AG04450 (cell line): Measurements from ENCODE around the gene TRIOBP. TPM values are rescaled to one million over a fixed set of nuclear protein-coding genes. Genes with fewer than 3 reads are reported as not detected.
A peak's percentile ranks its signal among the peaks of the same experiment; 100 is the strongest.

ENCODE experiments used
- CTCF ChIA-PET: fragments of 300-600, 350-600 bp; formaldehyde crosslinking; extraction: SDS; loops from one replicate; lab custom pipeline; 2022; ENCODE audit warnings: antibody characterized with exemption, inconsistent platforms; lab: Charles Lee
- POLR2A ChIA-PET: fragments of 350-600 bp; formaldehyde crosslinking; extraction: SDS; loops from one replicate; lab custom pipeline; 2021; ENCODE audit warnings: antibody characterized with exemption, inconsistent platforms; lab: Yijun Ruan, JAX
- DNase-seq: peaks from one replicate; pipeline ENCODE4 v3.0.0-alpha.2; 2011; ENCODE audit warnings: low read depth, low spot score
- H3K27ac ChIP-seq: one replicate; pipeline ENCODE4 v1.5.1; 2012; ENCODE audit warnings: low read depth, low read length, control low read depth
- H3K27me3 ChIP-seq: one replicate; pipeline ENCODE4 v1.6.0; 2012; ENCODE audit warnings: low read length; ENCODE audit not compliant: control insufficient read depth, insufficient read depth
- H3K4me3 ChIP-seq: 2 replicates; pipeline ENCODE4 v1.5.1; 2011; ENCODE audit warnings: mild to moderate bottlenecking, low read depth, low read length, control low read depth
- H3K9me3 ChIP-seq: 2 replicates; pipeline ENCODE4 v1.5.1; 2012; ENCODE audit warnings: low read length; ENCODE audit not compliant: control insufficient read depth, insufficient read depth
- CTCF ChIP-seq: IDR thresholded peaks from 2 replicates; pipeline ENCODE4 v1.5.1; 2011; ENCODE audit warnings: low read depth, low read length, control low read depth, inconsistent platforms
- polyA plus RNA-seq: library from polyadenylated mRNA; depleted of rRNA; stranded (reverse); fragments of >200 nt; gene quantifications from 2 replicates; pipeline ENCODE4 v1.2.3, GENCODE V29; 2011

The TRIOBP gene
- polyA plus RNA-seq, 1 experiment: 37.0 TPM

GRCh38 chr22:37750596-37751162 is 53.8 kb downstream of the TRIOBP start:
- no peak overlapping the region for H3K4me3 ChIP-seq
- POLR2A ChIA-PET: interaction anchor here (1.8 kb wide), 1 partner anchor 10 kb away, joined by 16 read pairs; no protein-coding TSS in a partner anchor

GRCh38 chr22:37751449-37752188 is 54.8 kb downstream of the TRIOBP start:
- Histone ChIP-seq H3K9me3 (no peaks in the 10 kb centered on the region; the same call in 1 of the 2 replicates), H3K27ac (peak overlapping the region; percentile 82), H3K4me3 (no peak overlapping the region), H3K27me3 (no peaks in the 10 kb centered on the region)
- CTCF ChIA-PET: no interaction called here
- POLR2A ChIA-PET: interaction anchor here (0.7 to 1.8 kb wide), 3 partner anchors 11 to 204 kb away, joined by 3 to 16 read pairs (median 4); no protein-coding TSS in a partner anchor
- TF ChIP-seq CTCF: no peak
- DNase-seq: no peak

More at GRCh38 chr22:37750596-37751162, 53.8 kb downstream of the TRIOBP start:
- TF ChIP-seq CTCF: no peak
- Histone ChIP-seq H3K9me3 (no peaks in the 10 kb centered on the region; the same call in 1 of the 2 replicates), H3K27me3 (no peaks in the 10 kb centered on the region), H3K27ac (peak overlapping the region; percentile 82)
- DNase-seq: no peak
- CTCF ChIA-PET: interaction anchor here (0.8 kb wide), 1 partner anchor 112 kb away, joined by 3 read pairs; no protein-coding TSS in a partner anchor

GRCh38 chr22:37752189-37753087 is 55.6 kb downstream of the TRIOBP start:
- H3K9me3 ChIP-seq: no peaks in the 10 kb centered on the region; the same call in 1 of the 2 replicates
- H3K27me3 ChIP-seq: no peaks in the 10 kb centered on the region
- peak overlapping the region; percentile 82 for H3K27ac ChIP-seq
- H3K4me3 ChIP-seq: no peak overlapping the region
- CTCF ChIA-PET: interaction anchor here (0.5 kb wide), 1 partner anchor 193 kb away, joined by 4 read pairs; no protein-coding TSS in a partner anchor
- POLR2A ChIA-PET: interaction anchor here (1.2 to 1.6 kb wide), 3 partner anchors 11 to 94 kb away, joined by 4 to 5 read pairs (median 4); partner anchors contain the start of gene PDXP
- peak; percentile 47 for DNase-seq
- TF ChIP-seq CTCF: peak; percentile 37; the same call in 1 of the 2 replicates

GRCh38 chr22:37753746-37754145 is 56.9 kb downstream of the TRIOBP start:
- ChIA-PET CTCF (no interaction called here), POLR2A (interaction anchor here (0.7 kb wide), 3 partner anchors 12 to 67 kb away, joined by 5 to 10 read pairs (median 8); no protein-coding TSS in a partner anchor)
- DNase-seq: no peak
- H3K9me3 ChIP-seq: no peaks in the 10 kb centered on the region; the same call in 1 of the 2 replicates
- no peak overlapping the region for H3K27ac ChIP-seq
- no peaks in the 10 kb centered on the region for H3K27me3 ChIP-seq
- no peak for TF ChIP-seq CTCF
- H3K4me3 ChIP-seq: no peak overlapping the region
